GM12878 (cell line): ENCODE measurements around the gene RNF113B.

Experiments used
- SIN3A ChIP-seq: IDR thresholded peaks from 2 replicates; pipeline ENCODE4 v1.6.1; 2012; ENCODE audit warnings: low read depth, low read length, improper control_type of control experiment
- SREBF2 ChIP-seq: IDR thresholded peaks from 2 replicates; pipeline ENCODE4 v1.6.1; 2012; ENCODE audit warnings: mild to moderate bottlenecking, low read length
- ZZZ3 ChIP-seq: IDR thresholded peaks from 2 replicates; pipeline ENCODE4 v1.6.1; 2011; ENCODE audit warnings: low read depth; ENCODE audit not compliant: control insufficient read depth, insufficient read length

GRCh38 chr13:98201984-98202383, 24.9 kb upstream of the RNF113B start:
- no peak for TF ChIP-seq SREBF2
- no peak for TF ChIP-seq ZZZ3
- TF ChIP-seq SIN3A: no peak
